OCI-LY1 (cell line): Measurements from ENCODE around the gene NELFE.
"Not testable (repeated sequence)": the region's sequence is repeated elsewhere in the genome, so short reads cannot be mapped to it uniquely, and the experiment has no call there.

ENCODE experiments used
- CTCF ChIP-seq: fragments of 200-600 bp; sonication (generic), shearing (Covaris generic); IDR thresholded peaks from 2 replicates; pipeline ENCODE4 v1.5.1; 2017; ENCODE audit warnings: mild to moderate bottlenecking, antibody characterized with exemption, low read length, moderate library complexity, mixed read lengths
- EZH2 ChIP-seq: fragments of 200-600 bp; sonication (generic), shearing (Covaris generic); IDR thresholded peaks from 2 replicates; pipeline ENCODE4 v1.8.0; 2017; ENCODE audit warnings: borderline replicate concordance, mixed run types, mild to moderate bottlenecking, antibody characterized with exemption, low read length, moderate library complexity, mixed read lengths

- not testable (repeated sequence) for TF ChIP-seq CTCF, EZH2
Observed at GRCh38 chr6:31996385-31996784, 37.6 kb upstream of the NELFE start.
